Measurements from ENCODE around the gene ZNF565.
A peak's percentile ranks its signal among the peaks of the same experiment; 100 is the strongest.
"Not testable (repeated sequence)": the region's sequence is repeated elsewhere in the genome, so short reads cannot be mapped to it uniquely, and the experiment has no call there.

Gene ZNF565

DNA sequence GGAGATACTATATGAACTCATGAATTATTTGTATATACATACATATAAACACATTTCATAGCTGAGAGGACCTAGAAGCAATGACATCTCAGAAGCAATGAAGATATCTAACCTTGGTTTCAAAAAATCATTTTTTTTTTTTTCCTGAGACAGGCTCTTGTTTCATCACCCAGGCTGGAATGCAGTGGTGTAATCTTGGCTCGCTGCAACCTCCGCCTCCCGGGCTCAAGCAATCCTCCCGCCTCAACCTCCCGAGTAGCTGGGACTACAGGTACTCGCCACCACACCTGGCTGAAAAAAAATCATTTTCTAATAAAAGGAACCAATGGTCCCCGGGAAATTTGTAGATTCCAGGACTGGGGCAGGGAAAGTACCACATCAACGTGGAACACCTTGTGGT lies 4.0 kb downstream of the ZNF565 start:
- DNase-seq: no peak

GRCh38 chr19:36209372-36209771 lies 5.1 kb downstream of the ZNF565 start:
- no peak for DNase-seq

DNA sequence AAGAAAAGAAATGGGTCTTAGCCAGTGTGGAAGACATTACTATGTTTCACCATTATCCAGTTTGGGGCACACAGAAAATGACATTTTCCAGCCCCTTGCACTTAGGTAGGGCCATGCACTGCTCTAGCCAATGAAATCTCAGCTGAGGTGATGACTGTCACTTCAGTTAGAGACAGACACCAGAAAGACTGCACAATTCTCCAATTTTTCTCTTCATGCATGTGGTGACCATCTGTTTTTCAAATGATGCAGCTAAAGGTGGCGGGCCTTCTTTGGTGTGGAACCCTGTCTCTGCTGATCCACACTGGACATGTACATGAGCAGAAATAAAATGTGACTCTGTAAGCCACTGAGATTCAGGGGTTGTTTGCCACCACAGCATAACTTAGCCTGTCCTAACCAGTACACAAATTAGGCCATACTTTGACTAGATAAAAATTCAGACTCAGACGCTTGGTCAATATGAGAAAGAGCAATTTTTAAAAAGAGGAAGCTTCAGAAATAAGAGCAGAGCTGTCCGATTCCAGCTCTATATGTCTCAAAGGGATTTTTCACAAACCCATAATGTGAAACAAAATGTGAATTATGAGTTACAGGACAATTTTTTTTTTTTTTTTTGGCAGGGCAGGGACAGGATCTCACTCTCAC lies 6.7 kb downstream of the ZNF565 start:
- no peak for DNase-seq

DNA sequence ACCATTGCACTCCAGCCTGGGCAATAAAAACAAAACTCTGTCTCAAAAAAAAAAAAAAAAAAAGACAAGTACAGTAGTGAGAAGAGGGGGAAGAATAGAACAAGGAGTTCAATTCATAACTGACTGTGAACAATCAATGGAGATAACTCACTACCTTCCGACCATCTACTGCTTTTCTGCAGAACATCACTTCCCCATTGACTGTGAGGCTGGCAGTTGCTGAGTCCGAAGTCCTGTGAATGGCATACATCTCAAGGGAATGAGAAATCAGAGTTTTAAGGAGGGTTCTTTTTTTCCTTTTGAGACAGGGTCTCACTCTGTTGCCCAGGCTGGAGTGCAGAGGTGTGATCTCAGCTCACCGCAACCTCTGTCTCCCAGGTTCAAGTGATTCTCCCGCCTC lies 11.2 kb downstream of the ZNF565 start:
- no peak for DNase-seq

- no peak for DNase-seq
Observed at GRCh38 chr19:36201684-36202083, 12.8 kb downstream of the ZNF565 start.

DNA sequence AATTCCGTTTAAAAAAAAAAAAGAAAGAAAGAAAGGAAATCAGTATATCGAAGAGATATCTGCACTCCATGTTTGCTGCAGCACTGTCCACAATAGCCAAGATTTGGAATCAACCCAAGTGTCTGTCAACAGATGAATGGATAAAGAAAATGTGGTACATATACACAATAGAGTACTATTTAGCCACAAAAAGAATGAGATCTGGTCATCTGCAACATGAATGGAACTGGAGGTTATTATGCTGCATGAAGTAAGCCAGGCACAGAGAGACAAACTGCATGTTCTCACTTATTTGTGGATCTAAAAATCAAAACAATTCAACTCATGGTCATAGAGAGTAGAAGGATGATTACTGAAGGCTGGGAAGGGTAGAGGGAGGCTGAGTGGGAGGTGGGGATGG lies 16.3 kb downstream of the ZNF565 start:
- no peak for DNase-seq

DNA sequence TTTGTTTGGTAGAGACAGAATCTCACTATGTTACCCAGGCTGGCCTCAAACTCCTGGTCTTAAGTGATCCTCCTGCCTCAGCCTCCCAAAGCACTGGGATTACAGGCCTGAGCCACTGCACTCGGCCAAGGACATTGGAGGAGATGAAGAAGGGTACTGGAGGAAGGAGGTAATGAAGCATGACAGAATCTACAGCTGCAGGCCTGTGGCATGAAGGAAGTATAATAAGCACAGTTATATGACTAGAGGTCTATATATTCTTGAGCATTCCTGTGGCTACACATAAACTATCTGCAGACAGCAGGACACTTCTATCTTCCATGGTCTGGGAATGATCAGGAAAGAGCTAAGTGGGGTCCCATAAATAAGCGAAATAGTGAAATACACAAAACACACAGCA lies 18.2 kb downstream of the ZNF565 start:
- DNase-seq: no peak

DNA sequence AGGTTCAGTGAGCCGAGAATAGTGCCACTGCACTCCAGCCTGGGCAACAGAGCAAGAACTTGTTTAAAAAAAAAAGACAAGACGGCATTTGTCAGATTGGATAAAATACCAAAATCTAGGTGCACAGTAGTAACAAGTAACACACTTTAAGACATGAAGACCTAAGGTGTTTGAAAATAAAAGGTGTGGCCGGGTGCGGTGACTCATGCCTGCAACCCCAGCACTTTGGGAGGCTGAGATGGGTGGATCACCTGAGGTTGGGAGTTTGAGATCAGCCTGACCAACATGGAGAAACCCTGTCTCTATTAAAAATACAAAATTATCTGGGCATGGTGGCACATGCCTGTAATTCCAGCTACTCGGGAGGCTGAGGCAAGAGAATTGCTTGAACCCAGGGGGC lies 27.7 kb downstream of the ZNF565 start:
- DNase-seq: not testable (repeated sequence)

GRCh38 chr19:36183245-36183628 lies 31.2 kb downstream of the ZNF565 start:
- no peak for DNase-seq

GRCh38 chr19:36182612-36183244 lies 31.7 kb downstream of the ZNF565 start:
- no peak for DNase-seq

GRCh38 chr19:36179077-36179476 lies 35.4 kb downstream of the ZNF565 start:
- DNase-seq: not testable (repeated sequence)

DNA sequence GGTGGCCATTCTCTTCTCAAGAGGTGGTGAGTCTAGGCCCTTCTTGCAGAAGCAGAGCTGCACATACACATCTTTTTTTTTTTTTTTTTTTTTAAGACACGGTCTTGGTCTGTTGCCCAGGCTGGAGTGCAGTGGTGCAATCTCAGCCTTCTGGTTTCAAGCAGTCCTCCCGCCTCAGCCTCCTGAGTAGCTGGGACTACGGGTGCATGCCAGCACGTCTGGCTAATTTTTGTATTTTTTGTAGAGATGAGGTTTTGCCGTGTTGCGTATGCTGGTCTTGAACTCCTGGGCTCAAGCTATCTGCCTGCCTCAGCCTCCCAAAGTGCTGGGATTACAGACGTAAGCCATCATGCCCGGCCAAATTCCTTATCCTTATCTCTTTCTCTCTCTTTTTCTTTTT lies 40.6 kb downstream of the ZNF565 start:
- not testable (repeated sequence) for DNase-seq

- no peak for DNase-seq
Observed at GRCh38 chr19:36172852-36173251, 41.6 kb downstream of the ZNF565 start.

DNA sequence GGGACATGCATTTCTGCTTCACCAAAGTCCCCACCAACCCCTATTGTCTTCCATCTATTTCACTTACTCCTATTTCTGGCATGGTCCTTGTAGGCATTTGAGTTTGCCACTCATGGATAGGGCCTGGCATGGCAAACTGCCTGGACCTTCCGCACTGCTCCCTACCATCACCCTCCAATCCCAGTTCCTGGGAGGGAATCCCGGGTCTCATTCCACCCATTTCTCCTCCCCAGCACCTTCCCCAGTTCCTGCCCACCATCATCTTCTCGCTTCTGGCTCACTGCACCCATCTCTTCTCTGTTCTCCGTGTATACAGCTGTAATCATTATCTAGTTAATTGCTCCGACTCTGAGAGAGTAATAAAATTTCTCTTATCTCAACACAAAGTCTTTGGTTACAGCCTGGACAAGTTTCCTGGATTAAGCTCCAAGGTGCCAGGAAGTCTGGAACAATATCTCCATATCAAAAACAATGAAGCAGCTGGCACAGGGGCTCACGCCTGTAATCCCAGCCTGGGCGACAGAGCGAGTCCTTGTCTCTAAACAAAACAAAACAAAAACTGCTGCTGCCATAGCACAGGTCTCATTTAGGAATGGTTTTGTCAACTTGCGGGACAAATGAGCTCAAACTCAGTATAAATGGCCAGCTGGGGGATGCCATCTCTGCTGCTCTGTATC lies 45.2 kb downstream of the ZNF565 start:
- no peak for DNase-seq

DNA sequence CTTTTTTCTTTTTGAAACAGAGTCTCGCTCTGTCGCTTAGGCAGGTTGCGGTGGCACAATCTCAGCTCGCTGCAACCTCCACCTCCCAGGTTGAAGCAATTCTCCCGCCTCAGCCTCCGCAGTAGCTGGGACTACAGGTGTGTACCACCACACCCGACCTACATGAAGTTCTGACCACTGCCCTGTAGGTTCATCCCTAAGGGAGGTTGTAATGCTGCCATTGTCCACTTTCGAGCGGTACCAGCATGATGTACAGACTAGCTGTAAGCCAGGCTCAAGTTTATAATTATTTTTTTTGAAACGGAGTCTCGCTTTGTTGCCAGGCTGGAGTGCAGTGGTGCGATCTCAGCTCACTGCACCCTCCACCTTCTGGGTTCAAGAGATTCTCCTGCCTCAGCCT lies 50.7 kb downstream of the ZNF565 start:
- DNase-seq: no peak

- no peak for DNase-seq
Observed at GRCh38 chr19:36160821-36161596, 53.5 kb downstream of the ZNF565 start.

- DNase-seq: no peak
Observed at GRCh38 chr19:36153126-36153525, 61.3 kb downstream of the ZNF565 start.

GRCh38 chr19:36152352-36153091 lies 61.9 kb downstream of the ZNF565 start, which contains the start of gene COX7A1:
Gene COX7A1 (minus strand): TSS chr19:36152447. CDS start chr19:36152407, 40 bp downstream.
- peak in 1 of 2 experiments; percentile 31 for DNase-seq

DNA sequence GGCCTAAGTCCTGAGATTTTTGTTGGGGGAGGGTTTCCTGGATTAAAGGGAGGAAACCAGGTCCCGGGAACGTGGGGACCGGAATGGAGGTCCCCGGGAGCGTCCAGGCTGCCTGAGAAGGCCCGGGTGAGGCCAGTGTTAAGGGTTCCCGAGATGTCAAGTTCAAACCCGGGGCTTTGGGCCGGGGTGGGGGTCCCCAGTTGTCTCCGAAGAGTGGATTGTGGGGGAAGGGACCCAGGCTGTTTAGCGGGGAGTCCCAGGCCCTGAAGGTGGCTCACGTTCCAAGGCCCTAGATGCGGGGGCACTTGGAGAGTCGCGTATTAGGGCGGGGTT lies 62.5 kb downstream of the ZNF565 start:
- DNase-seq: no peak

GRCh38 chr19:36151144-36152018 lies 63.1 kb downstream of the ZNF565 start:
- DNase-seq: no peak

DNA sequence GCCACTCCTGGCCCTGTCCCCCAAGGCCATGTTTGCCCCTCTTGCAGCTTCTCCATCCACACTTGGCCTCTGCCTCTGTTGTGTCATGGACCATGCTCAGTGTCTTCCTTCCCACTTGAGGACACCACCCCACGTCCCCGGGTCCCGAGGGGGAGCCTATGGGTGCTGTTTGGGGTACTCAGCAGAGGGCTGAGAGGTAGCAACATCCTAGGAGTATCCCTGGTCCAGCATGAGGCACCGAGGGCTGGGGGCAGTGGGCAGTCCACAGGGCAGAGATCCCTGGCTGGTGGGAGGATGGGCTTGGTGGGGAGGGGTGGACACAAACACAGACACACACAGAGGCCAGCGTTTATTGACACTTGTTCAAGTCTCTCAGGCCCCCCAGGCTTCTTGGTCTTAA lies 63.9 kb downstream of the ZNF565 start:
- DNase-seq: no peak
